GM12878 (cell line): Measurements from ENCODE around the gene UBE2F. TPM values are rescaled to one million over a fixed set of nuclear protein-coding genes. Genes with fewer than 3 reads are reported as not detected.
"Not testable (repeated sequence)": the region's sequence is repeated elsewhere in the genome, so short reads cannot be mapped to it uniquely, and the experiment has no call there.

ENCODE experiments used
- ATAC-seq: fragments of 200-7000 bp; cut with Tn5 transposase; 3 replicates; pipeline ENCODE4 v1.9.1; 2020; ENCODE audit warnings: mild to moderate bottlenecking, moderate library complexity
- BruUV-seq: library from RNA; stranded (reverse); fragments of 400-500 nt; replicated peaks from 2 replicates; lab custom pipeline; 2021; lab: Mats Ljungman, UMichigan
- CTCF ChIA-PET: fragments of 300-600 bp; sonication (Branson Sonifier 250); formaldehyde crosslinking; extraction: SDS; loops from one replicate; lab custom pipeline; 2021; ENCODE audit warnings: inconsistent platforms; lab: Yijun Ruan, JAX
- POLR2A ChIA-PET: fragments of 350-600 bp; formaldehyde crosslinking; extraction: SDS; loops from one replicate; lab custom pipeline; 2021; ENCODE audit warnings: inconsistent platforms; lab: Charles Lee
- RAD21 ChIA-PET: fragments of 300-600 bp; sonication (Branson Sonifier 250); formaldehyde crosslinking; loops from one replicate; lab custom pipeline; 2023; ENCODE audit warnings: antibody characterized with exemption; ENCODE audit not compliant: unreplicated experiment; lab: Charles Lee
- SMC1A ChIA-PET: fragments of 300-600 bp; sonication (Branson Sonifier 250); formaldehyde crosslinking; loops from one replicate; lab custom pipeline; 2023; ENCODE audit not compliant: unreplicated experiment, uncharacterized antibody; lab: Charles Lee
- DNase-seq: peaks from one replicate; pipeline ENCODE4 v3.0.0-alpha.2; 2011; ENCODE audit warnings: low read depth, low spot score
- FAIRE-seq: peaks from 3 replicates; lab custom pipeline; 2011; peaks lifted over from hg19 to GRCh38; lab: Jason Lieb, UNC
- H2AFZ ChIP-seq: 2 replicates; pipeline ENCODE4 v1.6.0; 2011; ENCODE audit warnings: low read depth, low read length, control low read depth; ENCODE audit not compliant: control insufficient read depth
- H3K27ac ChIP-seq: 2 replicates; pipeline ENCODE4 v1.5.1; 2011; ENCODE audit warnings: control low read depth; ENCODE audit not compliant: control insufficient read depth, insufficient read depth
- H3K27me3 ChIP-seq, 2 experiments: replicated peaks in 1 of 2; 2 replicates each; pipeline versions ENCODE4 v1.6.0 to v1.6.1; 2011; ENCODE audit warnings: low read length in 1 of 2; ENCODE audit not compliant: control insufficient read depth in 2 of 2, insufficient read depth in 2 of 2
- H3K36me3 ChIP-seq, 2 experiments: 2 replicates each; pipeline ENCODE4 v1.5.1; 2011; ENCODE audit warnings: low read length in 1 of 2; ENCODE audit not compliant: control insufficient read depth in 2 of 2, insufficient read depth in 2 of 2
- H3K4me1 ChIP-seq: 2 replicates; pipeline ENCODE4 v1.6.1; 2011; ENCODE audit warnings: mild to moderate bottlenecking, low read length, moderate library complexity, mixed read lengths; ENCODE audit not compliant: control insufficient read depth, insufficient read depth
- H3K4me2 ChIP-seq: 2 replicates; pipeline ENCODE4 v1.6.0; 2011; ENCODE audit warnings: control low read depth; ENCODE audit not compliant: control insufficient read depth, insufficient read depth
- H3K4me3 ChIP-seq: fragments of 200-600 bp; sonication (generic); 2 replicates; pipeline ENCODE4 v1.5.1; 2016
- H3K79me2 ChIP-seq: 2 replicates; pipeline ENCODE4 v1.6.0; 2011; ENCODE audit warnings: low read length; ENCODE audit not compliant: control insufficient read depth, insufficient read depth
- H3K9ac ChIP-seq: 2 replicates; pipeline ENCODE4 v1.8.0; 2011; ENCODE audit warnings: low read length, control low read depth, mixed read lengths; ENCODE audit not compliant: control insufficient read depth, insufficient read depth
- H3K9me3 ChIP-seq: replicated peaks from 3 replicates; pipeline ENCODE4 v1.5.1; 2011; ENCODE audit warnings: mild to moderate bottlenecking, low read length; ENCODE audit not compliant: control insufficient read depth, insufficient read depth
- H4K20me1 ChIP-seq: 2 replicates; pipeline ENCODE4 v1.6.0; 2011; ENCODE audit not compliant: control insufficient read depth, insufficient read depth
- CHD1 ChIP-seq: IDR thresholded peaks from 2 replicates; pipeline ENCODE4 v1.6.1; 2012; ENCODE audit warnings: low read depth, low read length, improper control_type of control experiment
- CHD4 ChIP-seq: fragments of 200-600 bp; sonication (generic); IDR thresholded peaks from 2 replicates; pipeline ENCODE4 v1.6.1; 2016; ENCODE audit warnings: mild to moderate bottlenecking
- CREB1 ChIP-seq: IDR thresholded peaks from 2 replicates; pipeline ENCODE4 v1.6.1; 2012; ENCODE audit warnings: low read depth, mild to moderate bottlenecking, inconsistent platforms
- FOXM1 ChIP-seq: IDR thresholded peaks from 2 replicates; pipeline ENCODE4 v1.6.1; 2012; ENCODE audit warnings: low read depth, mild to moderate bottlenecking, inconsistent platforms, low read length, moderate library complexity
- GATAD2B ChIP-seq: fragments of 450-650 bp; conservative IDR thresholded peaks from 2 replicates; pipeline ENCODE4 v1.6.1; 2017; ENCODE audit warnings: low read depth, mild to moderate bottlenecking, moderate library complexity
- MXI1 ChIP-seq: fragments of 150-350 bp; IDR thresholded peaks from 2 replicates; pipeline ENCODE4 v1.6.1; 2011; ENCODE audit warnings: low read depth, mild to moderate bottlenecking, inconsistent platforms, low read length, improper control_type of control experiment
- MYC ChIP-seq: IDR thresholded peaks from 2 replicates; pipeline ENCODE4 v1.6.1; 2011; ENCODE audit warnings: mild to moderate bottlenecking, low read length, moderate library complexity, inconsistent platforms; ENCODE audit not compliant: insufficient read depth, insufficient replicate concordance, insufficient read length, severe bottlenecking
- RUNX3 ChIP-seq: IDR thresholded peaks from 2 replicates; pipeline ENCODE4 v1.6.1; 2012; ENCODE audit warnings: low read length, inconsistent platforms
- YY1 ChIP-seq: IDR thresholded peaks from 2 replicates; pipeline ENCODE4 v1.6.1; 2011; ENCODE audit warnings: low read depth, mild to moderate bottlenecking, low read length
- ZBED1 ChIP-seq: IDR thresholded peaks from 2 replicates; pipeline ENCODE4 v1.6.1; 2016; ENCODE audit warnings: borderline replicate concordance
- WGBS: methylation state at CpG from one replicate; pipeline ENCODE4 v1.1.6; 2016; ENCODE audit warnings: low lambda C conversion rate; ENCODE audit not compliant: insufficient replicate concordance, insufficient coverage; ENCODE audit errors: missing lambda C conversion rate; 5-methylcytosine and 5-hydroxymethylcytosine counted together
- in situ Hi-C: fragments of 300-500 bp; cut with MboI; formaldehyde crosslinking; loops from 9 replicates; pipeline ENCODE4 v1.14.3; 2018; ENCODE audit warnings: mixed read lengths
- intact Hi-C: fragments of 100-400 bp; cut with micrococcal nuclease; formaldehyde crosslinking; loops from one replicate; pipeline ENCODE4 v1.14.2; 2022; ENCODE audit not compliant: unreplicated experiment
- polyA plus RNA-seq, 11 experiments: library from polyadenylated mRNA; depleted of rRNA in 4 of 11; unstranded in 6 of 11; stranded (reverse) in 5 of 11; fragments of >200 nt; fragmentation: Nextera tagmentation in 4 of 11; fragmentation: Illumina TruSeq in 1 of 11; extraction: Ambion mirVana in 4 of 11; extraction: Trizol in 1 of 11; gene quantifications; 1 replicate in 1 of 11; 2 replicates in 10 of 11; pipeline versions ENCODE4 v1.2.1 to v1.2.3, GENCODE V29; 2011 to 2016; ENCODE audit warnings: inconsistent platforms in 2 of 11, missing spikeins in 2 of 11, low read depth in 1 of 11
- total RNA-seq, 4 experiments: library from RNA; depleted of rRNA in 3 of 4; stranded (reverse); fragments of >200 nt in 3 of 4; fragmentation: Illumina TruSeq in 1 of 4; extraction: Trizol in 1 of 4; gene quantifications; 2 replicates each; pipeline versions ENCODE4 v1.2.1 to v1.2.3, GENCODE V29; 2013 to 2021

Gene UBE2F
- total and polyA plus RNA-seq, 10 of the 15 experiments (the other 5 are each of a cell fraction or from before 2014, with no cell fraction given), result 12.3 to 64.4 (median 31.5) TPM

GRCh38 chr2:238032755-238033337 is 66.0 kb downstream of the UBE2F start (continued):
- TF ChIP-seq MXI1, result no peak
- TF ChIP-seq YY1, result no peak
- TF ChIP-seq MYC, result no peak
- no peak for TF ChIP-seq FOXM1
- no peak for TF ChIP-seq CHD1
- TF ChIP-seq CHD4, result no peak
- no peak for TF ChIP-seq CREB1
- no peak; the same call in 1 of the 2 replicates for TF ChIP-seq GATAD2B
- TF ChIP-seq ZBED1, result no peak
- TF ChIP-seq RUNX3, result peak; percentile 56

- H3K4me1 ChIP-seq, H3K27me3 ChIP-seq, H4K20me1 ChIP-seq, H3K4me3 ChIP-seq, H3K27ac ChIP-seq, POLR2A ChIA-PET, BruUV-seq, H2AFZ ChIP-seq, in situ Hi-C loops, CTCF ChIA-PET, H3K79me2 ChIP-seq, ATAC-seq, H3K9ac ChIP-seq, DNase-seq, H3K4me2 ChIP-seq, intact Hi-C loops, FAIRE-seq, H3K9me3 ChIP-seq: not testable (repeated sequence)
- ChIA-PET RAD21 (interaction anchor here (0.9 kb wide), 1 partner anchor 225 kb away, joined by 3 read pairs; no protein-coding TSS in a partner anchor), SMC1A (interaction anchor here (0.8 to 1.8 kb wide), 3 partner anchors 24 to 65 kb away, joined by 3 to 4 read pairs (median 3); no protein-coding TSS in a partner anchor)
- 100% methylated on average over 9 of the region's 9 CpGs for WGBS
- H3K36me3 ChIP-seq, result peaks cover 7 to 17% of the 10 kb centered on the region in 2 experiments
Measured at GRCh38 chr2:238033991-238034390, 67.2 kb downstream of the UBE2F start.
